Measurements from ENCODE around the gene UBE2O.

GRCh38 chr17:76382351-76382802 lies 70.6 kb downstream of the UBE2O start:
- TF ChIP-seq CTCF (IDR thresholded peaks at IDR 0.05; ENCODE audit: low read depth, low read length, poor library complexity, severe bottlenecking): no peak
- TF ChIP-seq EZH2phosphoT487 (IDR thresholded peaks at IDR 0.05; ENCODE audit: borderline replicate concordance, low read length): no peak
